NCI-H146 treated with DMSO at 0.1 percent for 48 hours (cell line): Measurements from ENCODE around the gene EFNA3.

ENCODE experiments used
- DNase-seq: peaks from one replicate; lab custom pipeline; 2025; ENCODE audit not compliant: unreplicated experiment; lab: John Stamatoyannopoulos, UW

Gene EFNA3

GRCh38 chr1:155083052-155083541 is 4.5 kb downstream of the EFNA3 start:
- no peak for DNase-seq

DNA sequence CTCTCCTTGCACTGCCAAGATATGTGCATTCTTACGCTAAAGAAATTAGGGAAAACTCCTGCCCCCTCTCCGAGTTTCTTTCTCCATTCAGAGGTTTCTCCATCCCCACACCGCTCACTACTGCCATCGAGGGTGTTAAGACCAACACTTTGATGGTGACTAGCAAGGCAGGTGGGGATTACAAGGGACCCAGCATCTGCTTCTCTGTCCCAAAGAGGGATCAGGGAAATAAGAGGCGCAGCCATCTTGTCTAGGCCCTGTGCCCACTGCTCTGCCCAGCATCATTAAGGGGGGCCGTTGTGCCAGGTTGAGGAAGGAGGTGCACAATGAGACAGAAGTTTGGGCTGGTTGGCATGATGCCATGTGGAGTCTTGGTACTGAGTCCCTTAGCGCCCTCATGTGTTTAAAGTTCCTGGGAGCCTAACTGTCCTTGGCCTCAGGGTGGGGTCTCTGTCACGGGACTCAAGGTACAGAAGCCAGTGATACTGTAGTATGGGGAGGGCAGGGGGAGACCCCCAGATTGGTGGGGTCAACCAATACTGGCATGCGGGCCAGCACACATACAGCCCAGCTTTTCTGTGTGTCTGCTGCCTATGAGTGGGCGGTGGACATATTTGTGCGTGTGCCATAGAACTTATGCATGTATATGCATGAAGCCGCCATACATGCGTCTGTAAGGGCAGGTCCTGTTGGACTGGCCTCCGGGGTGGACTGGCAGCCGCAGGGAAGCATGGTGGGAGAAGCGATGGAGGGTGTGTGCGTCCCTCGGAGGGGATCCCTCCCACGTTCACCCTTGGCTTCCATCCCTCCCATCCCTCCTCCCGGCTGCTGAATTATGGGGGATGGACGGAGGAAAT is 5.5 kb downstream of the EFNA3 start:
- no peak for DNase-seq

- peak; percentile 91 for DNase-seq
Observed at GRCh38 chr1:155084722-155085503, 6.3 kb downstream of the EFNA3 start.

- no peak for DNase-seq
Observed at GRCh38 chr1:155085504-155086127, 7.0 kb downstream of the EFNA3 start.

GRCh38 chr1:155086128-155086741 is 7.6 kb downstream of the EFNA3 start:
- peak; percentile 26 for DNase-seq

DNA sequence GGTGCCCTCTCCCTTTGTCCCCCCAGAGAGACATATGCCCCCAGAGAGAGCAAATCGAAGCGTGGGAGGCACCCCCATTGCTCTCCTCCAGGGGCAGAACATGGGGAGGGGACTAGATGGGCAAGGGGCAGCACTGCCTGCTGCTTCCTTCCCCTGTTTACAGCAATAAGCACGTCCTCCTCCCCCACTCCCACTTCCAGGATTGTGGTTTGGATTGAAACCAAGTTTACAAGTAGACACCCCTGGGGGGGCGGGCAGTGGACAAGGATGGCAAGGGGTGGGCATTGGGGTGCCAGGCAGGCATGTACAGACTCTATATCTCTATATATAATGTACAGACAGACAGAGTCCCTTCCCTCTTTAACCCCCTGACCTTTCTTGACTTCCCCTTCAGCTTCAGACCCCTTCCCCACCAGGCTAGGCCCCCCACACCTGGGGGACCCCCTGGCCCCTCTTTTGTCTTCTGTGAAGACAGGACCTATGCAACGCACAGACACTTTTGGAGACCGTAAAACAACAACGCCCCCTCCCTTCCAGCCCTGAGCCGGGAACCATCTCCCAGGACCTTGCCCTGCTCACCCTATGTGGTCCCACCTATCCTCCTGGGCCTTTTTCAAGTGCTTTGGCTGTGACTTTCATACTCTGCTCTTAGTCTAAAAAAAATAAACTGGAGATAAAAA is 8.4 kb downstream of the EFNA3 start:
- no peak for DNase-seq

- DNase-seq: peak; percentile 59
Observed at GRCh38 chr1:155091071-155092051, 12.7 kb downstream of the EFNA3 start.

DNA sequence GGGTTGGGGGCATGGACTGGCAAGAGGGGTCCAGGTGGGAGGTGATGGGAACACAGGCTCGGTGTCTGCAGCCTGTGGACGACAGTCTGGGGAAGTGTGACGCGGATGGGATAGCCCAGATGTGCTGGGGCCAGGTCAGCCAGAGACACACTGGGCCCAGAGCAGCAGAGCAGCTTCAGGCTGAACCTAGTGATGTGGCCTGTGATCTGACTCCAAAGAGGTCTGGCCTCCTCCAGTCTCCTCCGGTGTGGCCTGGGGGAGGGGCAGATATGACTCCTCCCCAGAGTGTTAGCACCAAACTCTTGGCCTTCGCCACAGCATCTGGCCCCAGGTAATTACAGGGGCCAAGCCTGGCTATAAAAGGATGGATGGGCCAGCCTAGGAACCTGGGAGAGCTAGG is 13.5 kb downstream of the EFNA3 start:
- no peak for DNase-seq

GRCh38 chr1:155092641-155093040 is 14.0 kb downstream of the EFNA3 start:
- no peak for DNase-seq

- peak; percentile 23 for DNase-seq
Observed at GRCh38 chr1:155093911-155094621, 15.4 kb downstream of the EFNA3 start.

DNA sequence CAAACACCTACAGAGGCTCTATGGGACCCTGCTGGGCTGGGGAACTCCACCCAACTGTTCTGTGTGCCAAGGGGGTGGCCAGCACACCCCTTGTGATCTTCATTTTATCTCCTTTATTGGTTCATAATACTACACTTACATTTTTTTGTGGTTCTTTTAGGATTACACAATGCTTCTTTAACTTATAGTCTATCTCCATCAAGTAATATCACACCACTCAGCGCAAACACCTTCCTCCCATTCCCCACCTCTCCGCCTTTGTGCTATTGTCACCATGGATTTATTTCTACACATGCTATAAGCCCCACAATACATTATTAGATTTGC is 15.9 kb downstream of the EFNA3 start:
- DNase-seq: no peak

DNA sequence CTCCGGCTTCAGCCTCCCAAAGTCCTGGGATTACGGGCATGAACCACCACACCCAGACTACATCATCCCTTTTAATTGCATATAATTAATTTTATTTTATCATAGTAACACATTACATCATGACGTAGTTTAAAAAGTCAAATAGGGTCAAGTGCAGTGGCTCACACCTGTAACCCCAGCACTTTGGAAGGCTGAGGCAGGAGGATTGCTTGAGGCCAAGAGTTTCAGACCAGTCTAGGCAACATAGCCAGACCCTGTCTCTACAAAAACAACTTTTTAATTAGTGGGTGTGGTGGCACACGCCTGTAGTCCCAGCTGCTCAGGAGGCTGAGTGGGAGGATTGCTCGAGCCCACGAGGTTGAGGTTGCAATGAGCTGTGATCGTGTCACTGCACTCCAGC is 20.7 kb downstream of the EFNA3 start:
- no peak for DNase-seq

DNA sequence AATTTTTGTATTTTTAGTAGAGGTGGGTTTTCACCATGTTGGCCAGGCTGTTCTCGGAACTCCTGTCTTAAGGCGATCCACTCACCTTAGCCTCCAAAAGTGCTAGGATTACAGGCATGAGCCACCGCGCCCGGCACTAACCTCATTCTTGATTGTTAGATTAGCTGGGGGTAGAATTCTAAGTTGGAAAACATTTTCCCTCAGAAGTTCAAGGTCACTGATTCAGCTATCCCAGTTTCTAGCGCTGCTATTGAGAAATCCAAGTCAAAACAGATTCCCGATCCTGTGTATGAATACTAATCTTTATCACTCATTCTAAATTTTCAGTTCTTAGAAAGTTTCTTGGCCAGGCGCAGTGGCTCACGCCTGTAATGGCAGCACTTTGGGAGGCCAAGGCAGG is 24.7 kb downstream of the EFNA3 start:
- DNase-seq: no peak

DNA sequence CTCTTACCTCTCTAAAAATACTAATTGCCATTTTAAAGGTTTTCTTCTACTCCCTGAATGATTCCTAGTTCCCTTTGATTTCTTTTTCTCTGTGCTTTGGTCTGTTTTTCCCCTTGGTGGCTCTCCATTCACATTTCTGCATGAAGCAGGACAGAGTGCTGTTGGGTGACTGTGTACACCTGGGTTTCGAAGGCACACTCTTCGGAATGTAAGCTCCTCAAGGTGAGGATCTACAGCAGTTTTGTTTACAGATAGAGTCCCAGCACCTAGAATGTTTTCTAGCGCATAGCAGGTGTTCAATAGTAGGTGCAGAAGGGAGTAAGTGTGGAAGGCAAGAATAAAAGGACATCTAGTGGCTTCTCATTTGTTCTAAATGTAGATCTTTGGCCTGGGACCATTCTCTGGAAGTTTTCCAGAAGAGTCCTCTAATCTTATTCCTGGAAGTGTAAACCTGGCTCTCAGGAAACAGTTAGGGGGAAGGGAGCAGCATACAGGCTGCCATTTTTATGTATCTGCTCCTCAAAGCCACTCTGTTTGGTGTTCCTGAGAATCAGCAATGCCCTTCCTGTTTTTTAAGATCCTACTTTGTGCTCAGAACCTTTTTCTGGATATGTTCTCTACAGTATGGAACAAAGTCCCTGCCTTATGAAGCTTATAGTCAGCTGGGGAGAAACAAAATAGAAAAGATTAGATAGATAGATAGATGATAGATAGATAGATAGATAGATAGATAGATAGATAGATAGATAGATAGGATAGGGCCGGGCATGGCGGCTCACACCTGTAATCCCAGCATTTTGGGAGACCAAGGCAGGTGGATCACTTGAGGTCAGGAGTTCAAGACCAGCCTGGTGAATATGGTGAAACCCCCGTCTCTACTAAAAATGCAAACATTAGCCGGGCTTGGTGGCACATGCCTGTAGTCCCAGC is 26.2 kb downstream of the EFNA3 start:
- DNase-seq: no peak

DNA sequence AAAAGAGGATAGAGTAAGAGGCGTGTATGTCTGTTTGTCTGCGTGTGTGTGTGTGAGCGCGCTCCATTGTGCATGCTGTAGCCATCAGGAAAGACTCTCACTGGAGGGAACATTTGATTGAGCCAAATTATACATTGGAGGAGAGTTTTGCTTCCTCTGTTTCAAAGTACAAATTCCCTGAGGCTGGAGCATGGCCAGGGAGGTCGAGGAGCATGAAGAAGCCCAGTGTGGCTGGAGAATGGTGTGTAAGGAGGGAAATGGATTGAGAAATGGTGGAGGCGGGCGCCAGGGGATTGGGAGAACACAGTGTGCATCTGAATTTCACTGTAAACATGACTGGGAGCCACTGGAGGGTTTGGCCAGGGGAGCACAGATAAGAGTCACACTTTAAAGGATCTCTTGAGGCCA is 27.0 kb downstream of the EFNA3 start:
- DNase-seq: no peak

- no peak for DNase-seq
Observed at GRCh38 chr1:155106862-155107261, 28.2 kb downstream of the EFNA3 start.

GRCh38 chr1:155107309-155108264 is 28.9 kb downstream of the EFNA3 start:
- DNase-seq: no peak
